NK-92 treated with Interleukin-12 subunit alpha and Interleukin-12 subunit beta, amount 100 ng/mL, for 24 hours (cell line): ENCODE data around the gene EGFLAM.
"Not testable (repeated sequence)": the region's sequence is repeated elsewhere in the genome, so short reads cannot be mapped to it uniquely, and the experiment has no call there.

Experiments
- DNase-seq: peaks from one replicate; lab custom pipeline; 2025; lab: John Stamatoyannopoulos, UW

Gene EGFLAM

GRCh38 chr5:38329132-38329715 is 70.9 kb downstream of the EGFLAM start:
- DNase-seq, result no peak

GRCh38 chr5:38330207-38330606 is 71.8 kb downstream of the EGFLAM start:
- no peak for DNase-seq

- DNase-seq, result no peak
Measured at GRCh38 chr5:38331831-38332230, 73.5 kb downstream of the EGFLAM start.

- DNase-seq, result not testable (repeated sequence)
Measured at GRCh38 chr5:38333181-38333580, 74.8 kb downstream of the EGFLAM start.

GRCh38 chr5:38338455-38338854 is 80.1 kb downstream of the EGFLAM start:
- DNase-seq, result no peak

- no peak for DNase-seq
Measured at GRCh38 chr5:38339446-38339845, 81.1 kb downstream of the EGFLAM start.

- DNase-seq, result no peak
Measured at GRCh38 chr5:38341056-38341455, 82.7 kb downstream of the EGFLAM start.

GRCh38 chr5:38341641-38342040 is 83.3 kb downstream of the EGFLAM start:
- no peak for DNase-seq

GRCh38 chr5:38342261-38342660 is 83.9 kb downstream of the EGFLAM start:
- no peak for DNase-seq

GRCh38 chr5:38344891-38345290 is 86.5 kb downstream of the EGFLAM start:
- no peak for DNase-seq

GRCh38 chr5:38346593-38346992 is 88.2 kb downstream of the EGFLAM start:
- DNase-seq, result no peak

- DNase-seq, result no peak
Measured at GRCh38 chr5:38347040-38347763, 88.8 kb downstream of the EGFLAM start.

GRCh38 chr5:38347896-38348295 is 89.5 kb downstream of the EGFLAM start:
- DNase-seq, result no peak

GRCh38 chr5:38360323-38361061 is 102.1 kb downstream of the EGFLAM start:
- no peak for DNase-seq

GRCh38 chr5:38362713-38363112 is 104.4 kb downstream of the EGFLAM start:
- DNase-seq, result no peak

GRCh38 chr5:38364825-38365224 is 106.5 kb downstream of the EGFLAM start:
- DNase-seq, result no peak

GRCh38 chr5:38367410-38367809 is 109.1 kb downstream of the EGFLAM start:
- no peak for DNase-seq

GRCh38 chr5:38367966-38368365 is 109.6 kb downstream of the EGFLAM start:
- no peak for DNase-seq

- no peak for DNase-seq
Measured at GRCh38 chr5:38369692-38370091, 111.3 kb downstream of the EGFLAM start.

GRCh38 chr5:38370358-38371100 is 112.2 kb downstream of the EGFLAM start:
- no peak for DNase-seq

- DNase-seq, result no peak
Measured at GRCh38 chr5:38371596-38371995, 113.2 kb downstream of the EGFLAM start.

GRCh38 chr5:38373743-38374142 is 115.4 kb downstream of the EGFLAM start:
- DNase-seq, result no peak
